HUES6 (cell line): Measurements from ENCODE around the gene TTLL12.

Source experiments
- H3K27ac ChIP-seq: 2 replicates; pipeline ENCODE4 v1.7.0; 2013; ENCODE audit warnings: low read depth, mild to moderate bottlenecking, low read length, inconsistent platforms
- H3K27me3 ChIP-seq: 2 replicates; pipeline ENCODE4 v1.6.1; 2013; ENCODE audit warnings: low read length; ENCODE audit not compliant: control insufficient read depth, insufficient read depth
- H3K36me3 ChIP-seq: 2 replicates; pipeline ENCODE4 v1.6.1; 2013; ENCODE audit warnings: low read length; ENCODE audit not compliant: control insufficient read depth, insufficient read depth
- H3K4me1 ChIP-seq: 2 replicates; pipeline ENCODE4 v1.6.1; 2013; ENCODE audit warnings: low read length; ENCODE audit not compliant: control insufficient read depth, insufficient read depth
- H3K4me3 ChIP-seq: 2 replicates; pipeline ENCODE4 v1.5.1; 2013; ENCODE audit warnings: low read depth, low read length
- H3K9ac ChIP-seq: one replicate; pipeline ENCODE4 v1.6.1; 2013; ENCODE audit warnings: mild to moderate bottlenecking, low read length
- H3K9me3 ChIP-seq: 2 replicates; pipeline ENCODE4 v1.6.1; 2013; ENCODE audit warnings: low read depth, low read length; ENCODE audit not compliant: control insufficient read depth, insufficient read depth

Gene TTLL12

DNA sequence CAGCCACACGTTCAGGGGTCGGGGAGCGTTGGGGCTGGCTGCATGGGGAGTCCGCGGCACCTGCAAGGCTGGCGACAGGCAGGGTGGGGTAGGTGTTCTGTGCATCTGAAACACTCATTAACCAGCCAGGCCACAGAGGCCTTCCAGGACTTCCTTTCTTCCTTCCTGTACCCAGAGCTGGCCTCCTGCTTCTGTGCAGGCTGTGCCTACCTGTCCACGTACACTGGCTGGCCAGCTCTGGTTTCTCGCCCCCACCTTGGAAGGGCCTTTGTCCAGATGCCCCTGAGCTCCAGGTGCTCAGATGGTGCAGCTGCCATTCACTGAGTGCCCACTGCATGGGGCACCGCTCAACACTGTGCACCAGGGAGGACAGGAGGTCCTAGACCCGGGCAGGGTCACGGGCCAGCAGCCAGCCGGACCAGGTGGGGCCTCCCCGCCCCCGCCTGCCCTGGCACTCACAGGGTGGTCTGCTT, 15.9 kb downstream of the TTLL12 start:
- no peak overlapping the region for H3K9ac ChIP-seq
- H3K27ac ChIP-seq, result no peak overlapping the region
- H3K36me3 ChIP-seq, result peaks cover 88% of the 10 kb centered on the region
- no peak overlapping the region for H3K4me3 ChIP-seq
- H3K9me3 ChIP-seq, result no peaks in the 10 kb centered on the region
- no peaks in the 10 kb centered on the region for H3K27me3 ChIP-seq
- H3K4me1 ChIP-seq, result no peaks in the 10 kb centered on the region

DNA sequence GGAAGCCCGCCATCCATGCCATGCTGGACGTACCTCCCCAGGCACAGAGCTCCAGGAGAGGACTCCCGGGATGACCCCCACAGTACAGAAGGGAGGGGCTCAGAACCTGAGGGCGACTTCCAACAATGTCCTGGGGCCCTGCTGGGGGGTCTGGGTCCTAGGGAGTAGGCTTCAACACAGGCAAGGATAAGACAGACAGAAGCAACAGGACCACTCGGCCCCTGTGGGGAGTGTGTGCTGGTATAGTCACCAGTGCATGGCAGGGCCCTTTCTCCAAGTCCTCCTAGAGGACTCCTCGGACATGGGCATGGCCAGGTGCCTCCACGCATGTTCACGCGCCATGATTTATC, 16.8 kb downstream of the TTLL12 start:
- Histone ChIP-seq H3K9me3 (no peaks in the 10 kb centered on the region), H3K27ac (no peak overlapping the region), H3K27me3 (no peaks in the 10 kb centered on the region), H3K4me3 (no peak overlapping the region), H3K9ac (no peak overlapping the region), H3K36me3 (peaks cover 79% of the 10 kb centered on the region), H3K4me1 (no peaks in the 10 kb centered on the region)

- Histone ChIP-seq H3K36me3 (peaks cover 73% of the 10 kb centered on the region), H3K27ac (no peak overlapping the region), H3K27me3 (no peaks in the 10 kb centered on the region), H3K4me3 (no peak overlapping the region), H3K9ac (no peak overlapping the region), H3K4me1 (no peaks in the 10 kb centered on the region), H3K9me3 (no peaks in the 10 kb centered on the region)
Observed at GRCh38 chr22:43169310-43170130, 17.4 kb downstream of the TTLL12 start.

DNA sequence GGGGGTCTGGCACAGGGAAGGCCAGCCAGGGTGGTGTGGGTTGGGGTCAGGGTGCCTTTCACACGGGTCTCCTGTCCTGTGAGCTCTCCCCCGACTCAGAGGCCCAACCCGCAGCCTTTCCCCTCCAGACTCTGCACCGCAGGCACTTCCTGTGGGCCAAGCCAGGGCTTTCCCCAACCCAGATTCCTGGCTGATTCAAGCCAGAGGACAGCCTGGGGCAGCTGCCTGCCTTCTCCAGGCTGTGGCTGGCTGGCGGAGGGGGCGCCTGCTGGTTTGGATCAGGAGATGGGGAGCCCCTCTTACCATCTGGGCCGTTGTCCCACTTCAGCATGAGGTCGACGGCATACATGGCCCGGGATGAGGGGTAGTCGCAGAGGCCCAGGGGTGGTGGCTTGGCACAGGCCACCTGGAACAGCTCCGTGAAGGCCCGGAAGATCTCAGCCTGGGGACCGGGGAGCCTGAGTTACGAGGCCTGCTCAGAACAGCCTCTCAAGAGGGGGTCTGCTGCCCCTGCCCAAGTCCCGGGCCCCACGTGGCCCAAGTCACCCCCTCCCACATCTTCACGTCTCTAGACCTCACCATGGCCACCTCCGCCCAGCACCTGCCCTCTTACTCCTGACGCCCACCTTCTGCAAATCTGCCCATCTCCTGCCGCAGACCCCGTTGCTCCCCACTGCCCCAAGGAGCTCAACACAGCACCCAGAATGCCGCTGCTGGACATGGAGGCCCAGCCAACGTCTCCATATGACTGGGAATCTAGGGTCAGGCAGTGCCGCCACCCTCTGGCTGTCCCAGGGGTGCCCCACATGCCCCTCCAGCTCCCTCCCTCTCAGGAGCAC, 18.2 kb downstream of the TTLL12 start:
- no peaks in the 10 kb centered on the region for H3K27me3 ChIP-seq
- no peak overlapping the region for H3K27ac ChIP-seq
- no peak overlapping the region for H3K4me3 ChIP-seq
- H3K9me3 ChIP-seq, result no peaks in the 10 kb centered on the region
- H3K36me3 ChIP-seq, result peaks cover 65% of the 10 kb centered on the region
- H3K4me1 ChIP-seq, result no peaks in the 10 kb centered on the region
- no peak overlapping the region for H3K9ac ChIP-seq

- no peak overlapping the region for H3K4me3 ChIP-seq
- no peaks in the 10 kb centered on the region for H3K9me3 ChIP-seq
- H3K9ac ChIP-seq, result no peak overlapping the region
- H3K36me3 ChIP-seq, result peaks cover 50% of the 10 kb centered on the region
- no peaks in the 10 kb centered on the region for H3K4me1 ChIP-seq
- no peak overlapping the region for H3K27ac ChIP-seq
- H3K27me3 ChIP-seq, result no peaks in the 10 kb centered on the region
Observed at GRCh38 chr22:43167001-43167589, 19.8 kb downstream of the TTLL12 start.

DNA sequence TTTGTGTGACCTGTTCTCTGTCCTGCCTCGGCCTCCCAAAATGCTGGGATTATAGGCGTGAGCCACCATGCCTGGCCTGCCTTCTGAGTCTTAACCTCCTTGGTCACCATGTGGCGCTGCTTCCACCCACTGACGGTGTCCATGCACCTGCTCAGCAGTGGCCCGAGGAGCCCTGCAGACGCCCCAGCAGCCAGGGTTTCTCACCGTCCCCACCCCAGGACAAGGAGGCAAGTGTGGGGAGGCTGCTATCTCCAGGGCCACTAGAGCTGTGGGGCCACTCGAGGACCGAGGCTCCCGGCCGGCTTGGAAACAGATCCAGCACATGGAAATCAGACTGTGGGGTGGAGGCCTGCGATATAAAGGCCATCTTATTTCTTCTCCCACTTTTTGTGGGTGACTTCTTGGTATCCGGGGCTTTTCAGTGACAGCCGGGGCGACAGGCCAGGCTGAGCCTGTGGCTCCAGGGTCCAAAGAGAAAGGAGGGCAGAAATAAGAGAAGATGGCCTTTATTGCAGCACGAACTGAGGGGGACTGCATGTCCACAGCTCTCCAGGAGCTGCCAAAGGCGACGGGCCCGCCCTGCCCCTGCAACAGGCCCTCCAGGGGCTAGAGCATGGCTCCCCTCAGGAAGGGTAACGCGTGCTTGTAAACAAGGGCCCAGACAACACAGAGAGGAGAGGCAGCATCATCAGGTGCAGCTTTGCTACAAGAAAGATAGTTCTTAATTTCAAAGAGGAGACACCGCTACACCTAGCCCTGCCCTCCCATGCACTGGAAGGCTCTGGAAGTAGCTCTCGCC, 20.6 kb downstream of the TTLL12 start:
- H3K9me3 ChIP-seq, result no peaks in the 10 kb centered on the region
- no peak overlapping the region for H3K9ac ChIP-seq
- no peak overlapping the region for H3K27ac ChIP-seq
- no peaks in the 10 kb centered on the region for H3K27me3 ChIP-seq
- H3K4me3 ChIP-seq, result no peak overlapping the region
- H3K4me1 ChIP-seq, result no peaks in the 10 kb centered on the region
- H3K36me3 ChIP-seq, result peaks cover 43% of the 10 kb centered on the region

GRCh38 chr22:43164636-43165035, 22.3 kb downstream of the TTLL12 start:
- Histone ChIP-seq H3K9ac (no peak overlapping the region), H3K4me3 (no peak overlapping the region), H3K27ac (no peak overlapping the region), H3K36me3 (peaks cover 26% of the 10 kb centered on the region), H3K4me1 (no peaks in the 10 kb centered on the region), H3K9me3 (no peaks in the 10 kb centered on the region), H3K27me3 (no peaks in the 10 kb centered on the region)

DNA sequence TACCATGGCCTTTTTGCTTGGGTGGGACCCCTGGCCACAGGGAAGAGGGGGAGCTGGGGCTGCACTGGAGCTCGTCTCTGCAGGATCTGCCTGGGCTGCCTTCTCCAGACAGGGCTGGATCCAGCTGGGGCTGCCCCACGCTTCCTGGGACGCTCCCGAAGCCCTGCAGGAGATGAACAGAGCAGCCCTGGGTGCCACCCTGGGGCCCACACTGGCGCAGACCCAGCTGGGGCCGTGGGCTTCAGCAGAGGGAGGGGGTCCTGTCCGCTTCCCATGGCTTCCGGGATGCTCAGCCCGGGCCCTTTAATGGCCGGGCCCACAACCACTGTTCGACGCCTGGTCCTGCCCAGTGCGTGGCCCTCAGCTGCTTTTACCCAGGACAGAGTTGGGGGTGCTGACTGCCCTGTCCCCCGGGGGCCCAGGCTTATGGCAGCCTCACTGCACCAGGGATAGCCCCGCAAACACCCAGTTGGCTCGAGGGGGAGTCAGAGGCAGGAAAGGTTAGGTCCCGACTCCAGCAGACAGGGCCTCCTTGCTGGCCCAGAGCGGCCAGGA, 23.6 kb downstream of the TTLL12 start:
- no peak overlapping the region for H3K9ac ChIP-seq
- peaks cover 12% of the 10 kb centered on the region for H3K36me3 ChIP-seq
- no peak overlapping the region for H3K27ac ChIP-seq
- H3K27me3 ChIP-seq, result no peaks in the 10 kb centered on the region
- no peaks in the 10 kb centered on the region for H3K4me1 ChIP-seq
- H3K9me3 ChIP-seq, result no peaks in the 10 kb centered on the region
- H3K4me3 ChIP-seq, result no peak overlapping the region

GRCh38 chr22:43162412-43163150, 24.4 kb downstream of the TTLL12 start:
- Histone ChIP-seq H3K4me1 (no peaks in the 10 kb centered on the region), H3K27ac (no peak overlapping the region), H3K36me3 (peaks cover 5% of the 10 kb centered on the region), H3K27me3 (no peaks in the 10 kb centered on the region), H3K9me3 (no peaks in the 10 kb centered on the region), H3K9ac (no peak overlapping the region), H3K4me3 (no peak overlapping the region)
